ENCODE measurements around the gene CD8A.

Gene CD8A

DNA sequence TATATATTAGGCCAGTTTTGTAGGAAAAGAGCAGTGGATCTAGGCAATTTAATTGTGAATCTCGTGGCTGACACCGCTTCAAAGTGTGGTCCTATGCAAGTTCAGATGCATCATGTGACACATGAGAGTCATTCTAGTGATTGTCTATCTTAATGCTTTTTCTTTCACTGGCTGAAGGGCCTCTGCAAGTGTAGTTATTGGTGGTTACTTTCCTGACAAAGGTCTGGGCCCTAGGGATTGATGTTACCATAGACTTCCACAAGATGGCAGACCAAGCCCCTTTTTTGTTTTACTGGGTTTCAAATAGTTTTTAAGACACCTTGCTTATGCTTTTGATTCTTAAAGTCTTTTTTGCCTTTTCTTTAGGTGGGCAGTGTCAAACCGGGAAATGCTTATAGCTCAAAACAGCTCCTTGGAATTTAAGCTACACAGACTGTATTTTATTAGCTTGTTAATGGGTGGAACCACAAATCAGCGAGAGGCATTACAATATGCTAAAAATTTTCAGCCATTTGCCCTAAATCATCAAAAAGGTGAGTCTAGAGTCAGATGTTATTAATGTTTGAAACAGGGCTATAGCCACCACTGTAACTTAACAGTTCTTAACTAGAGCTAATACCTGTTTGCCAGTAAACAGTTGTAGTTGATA, 25.9 kb downstream of the CD8A start:
- no peak for DNase-seq (ENCODE audit: low read depth, low spot score)
- Histone ChIP-seq H3K9ac (ENCODE audit: insufficient read length) (no peak overlapping the region), H3K36me3 (ENCODE audit: insufficient read depth, low read length) (peaks cover 24% of the 10 kb centered on the region)

DNA sequence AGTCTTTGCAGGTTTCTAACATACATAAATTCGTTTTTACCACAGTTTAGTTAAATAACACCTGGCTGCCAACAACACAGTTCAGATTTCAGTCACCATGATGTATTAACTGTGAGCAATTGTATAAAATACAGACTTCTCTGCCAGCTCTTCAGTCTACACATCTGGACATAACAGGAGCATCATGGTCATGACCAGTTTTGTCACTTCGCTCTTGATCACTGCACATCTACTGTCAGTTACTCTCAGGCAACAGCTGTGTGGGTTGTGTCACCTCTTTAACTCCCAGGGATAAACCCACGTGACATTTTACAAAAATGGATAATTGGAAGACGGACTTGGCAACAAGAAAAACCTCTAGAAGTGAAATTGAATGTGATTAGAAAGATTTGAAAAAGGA, 30.3 kb downstream of the CD8A start:
- Histone ChIP-seq H3K9ac (ENCODE audit: insufficient read length) (no peak overlapping the region), H3K9me3 (ENCODE audit: low read depth, low read length) (no peaks in the 10 kb centered on the region), H3K36me3 (ENCODE audit: insufficient read depth, low read length) (peaks cover 26% of the 10 kb centered on the region), H3K4me3 (no peak overlapping the region), H3K27ac (no peak overlapping the region)
- no peak for DNase-seq (ENCODE audit: low read depth, low spot score)
- TF ChIP-seq POLR2AphosphoS5 (IDR thresholded peaks at IDR 0.05; ENCODE audit: borderline replicate concordance, low read depth, low read length) (no peak), FOXP2 (optimal IDR thresholded peaks at IDR 0.05; ENCODE audit: control extremely low read depth, extremely low read length, insufficient read depth) (no peak), EZH2 (IDR thresholded peaks at IDR 0.05) (no peak)

More for the DNA sequence above, 25.9 kb downstream of the CD8A start:
- Histone ChIP-seq H3K27ac (no peak overlapping the region), H3K9me3 (ENCODE audit: low read depth, low read length) (no peaks in the 10 kb centered on the region), H3K4me3 (no peak overlapping the region)
- no peak for TF ChIP-seq POLR2AphosphoS5 (IDR thresholded peaks at IDR 0.05; ENCODE audit: borderline replicate concordance, low read depth, low read length)

DNA sequence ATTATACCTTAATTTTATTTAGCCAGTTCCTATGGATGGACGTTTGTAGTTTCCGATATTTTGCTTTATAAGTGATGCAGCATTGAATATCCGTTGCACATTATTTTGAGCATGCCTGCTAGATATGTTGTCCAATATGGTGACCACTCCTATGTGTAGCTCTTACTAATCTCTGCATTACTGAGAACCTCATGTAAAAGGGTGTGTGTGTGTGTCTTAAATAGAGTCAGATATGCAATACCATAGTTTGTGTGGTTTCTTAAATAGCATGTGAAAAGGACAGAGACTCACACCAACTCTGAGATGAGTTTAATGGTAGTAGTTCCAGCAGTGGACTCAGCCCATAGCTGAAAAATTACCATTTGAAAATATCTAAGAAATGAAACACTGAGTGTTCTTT, 32.3 kb downstream of the CD8A start:
- no peak for TF ChIP-seq EZH2 (IDR thresholded peaks at IDR 0.05)
- TF ChIP-seq POLR2AphosphoS5 (IDR thresholded peaks at IDR 0.05; ENCODE audit: borderline replicate concordance, low read depth, low read length), result no peak
- TF ChIP-seq FOXP2 (optimal IDR thresholded peaks at IDR 0.05; ENCODE audit: control extremely low read depth, extremely low read length, insufficient read depth), result no peak
- H3K9ac ChIP-seq (ENCODE audit: insufficient read length), result no peak overlapping the region
- H3K27ac ChIP-seq, result no peak overlapping the region
- no peak for DNase-seq (ENCODE audit: low read depth, low spot score)
- no peaks in the 10 kb centered on the region for H3K9me3 ChIP-seq (ENCODE audit: low read depth, low read length)
- H3K4me3 ChIP-seq, result no peak overlapping the region
- peaks cover 40% of the 10 kb centered on the region for H3K36me3 ChIP-seq (ENCODE audit: insufficient read depth, low read length)

DNA sequence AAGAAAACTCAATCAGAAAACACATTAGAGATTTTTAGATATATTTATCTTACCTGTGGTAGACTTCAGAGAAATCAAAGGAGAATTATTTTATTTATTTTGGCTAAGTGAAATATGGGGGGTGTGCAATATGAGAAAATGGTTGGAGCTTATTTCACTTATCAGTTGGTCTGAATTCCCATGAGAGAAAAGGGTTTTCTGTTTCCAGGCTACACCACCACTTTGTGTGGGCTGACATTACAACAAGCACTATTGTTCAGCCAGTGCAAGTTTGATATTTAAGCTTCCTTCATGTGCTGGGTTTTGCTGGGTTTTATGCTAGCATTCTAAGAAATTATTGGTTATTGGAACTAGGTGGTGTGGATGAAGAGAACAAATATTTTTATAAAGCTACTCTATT, 37.1 kb downstream of the CD8A start:
- peaks cover 77% of the 10 kb centered on the region for H3K36me3 ChIP-seq (ENCODE audit: insufficient read depth, low read length)
- TF ChIP-seq EZH2 (IDR thresholded peaks at IDR 0.05), result no peak
- no peak for TF ChIP-seq POLR2AphosphoS5 (IDR thresholded peaks at IDR 0.05; ENCODE audit: borderline replicate concordance, low read depth, low read length)
- TF ChIP-seq FOXP2 (optimal IDR thresholded peaks at IDR 0.05; ENCODE audit: control extremely low read depth, extremely low read length, insufficient read depth), result no peak

DNA sequence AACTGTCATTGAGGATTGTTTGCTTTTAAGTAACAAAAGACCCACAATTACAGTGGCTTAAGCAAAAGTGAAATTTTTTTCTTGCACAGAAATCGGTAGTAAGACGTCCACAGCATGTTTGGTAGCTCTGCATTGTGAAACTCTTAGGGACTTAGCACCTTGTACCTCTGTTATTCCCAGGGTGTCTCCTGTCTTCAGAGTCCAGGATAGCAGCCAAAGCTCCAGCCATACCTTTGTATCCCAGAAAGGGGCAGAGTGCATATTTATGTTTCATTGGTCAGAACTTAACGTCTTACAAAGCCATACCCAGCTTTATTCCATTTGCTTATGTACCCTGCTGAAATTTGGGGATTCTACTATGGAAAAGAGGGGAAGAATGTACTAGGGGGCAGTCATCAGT, 37.8 kb downstream of the CD8A start:
- peaks cover 76% of the 10 kb centered on the region for H3K36me3 ChIP-seq (ENCODE audit: insufficient read depth, low read length)
- no peak overlapping the region for H3K27ac ChIP-seq
- no peak overlapping the region for H3K4me3 ChIP-seq
- H3K9ac ChIP-seq (ENCODE audit: insufficient read length), result no peak overlapping the region
- DNase-seq (ENCODE audit: low read depth, low spot score), result no peak
- peaks cover 16% of the 10 kb centered on the region; the same call in 1 of the 2 replicates for H3K9me3 ChIP-seq (ENCODE audit: low read depth, low read length)
- TF ChIP-seq EZH2 (IDR thresholded peaks at IDR 0.05), result no peak

More for the DNA sequence above, 37.1 kb downstream of the CD8A start:
- peaks cover 16% of the 10 kb centered on the region; the same call in 1 of the 2 replicates for H3K9me3 ChIP-seq (ENCODE audit: low read depth, low read length)
- no peak overlapping the region for H3K27ac ChIP-seq
- no peak overlapping the region for H3K9ac ChIP-seq (ENCODE audit: insufficient read length)
- DNase-seq (ENCODE audit: low read depth, low spot score), result no peak
- H3K4me3 ChIP-seq, result no peak overlapping the region

DNA sequence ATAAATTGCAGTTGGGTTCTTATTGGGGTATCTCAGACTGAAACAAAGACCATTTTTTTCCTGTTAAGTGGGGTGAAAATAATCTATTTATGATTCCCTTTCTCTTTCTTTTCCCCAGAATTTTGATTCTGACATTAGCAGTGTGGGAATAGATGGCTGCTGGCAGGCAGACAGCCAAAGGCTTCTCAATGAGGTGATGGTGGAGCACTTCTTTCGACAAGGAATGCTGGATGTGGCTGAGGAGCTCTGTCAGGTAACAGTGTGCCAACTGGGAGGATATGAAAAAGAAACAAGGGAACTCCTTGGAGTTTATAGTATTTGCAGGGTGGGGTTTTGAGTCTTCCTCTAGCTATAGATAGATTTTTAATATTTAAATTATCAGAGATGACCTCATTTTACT, 38.9 kb downstream of the CD8A start:
- no peak overlapping the region for H3K27ac ChIP-seq
- H3K9me3 ChIP-seq (ENCODE audit: low read depth, low read length), result peaks cover 16% of the 10 kb centered on the region; the same call in 1 of the 2 replicates
- DNase-seq (ENCODE audit: low read depth, low spot score), result no peak
- H3K36me3 ChIP-seq (ENCODE audit: insufficient read depth, low read length), result peaks cover 84% of the 10 kb centered on the region
- TF ChIP-seq FOXP2 (optimal IDR thresholded peaks at IDR 0.05; ENCODE audit: control extremely low read depth, extremely low read length, insufficient read depth), result no peak
- no peak for TF ChIP-seq EZH2 (IDR thresholded peaks at IDR 0.05)
- TF ChIP-seq POLR2AphosphoS5 (IDR thresholded peaks at IDR 0.05; ENCODE audit: borderline replicate concordance, low read depth, low read length), result no peak
- H3K4me3 ChIP-seq, result no peak overlapping the region
- H3K9ac ChIP-seq (ENCODE audit: insufficient read length), result no peak overlapping the region

DNA sequence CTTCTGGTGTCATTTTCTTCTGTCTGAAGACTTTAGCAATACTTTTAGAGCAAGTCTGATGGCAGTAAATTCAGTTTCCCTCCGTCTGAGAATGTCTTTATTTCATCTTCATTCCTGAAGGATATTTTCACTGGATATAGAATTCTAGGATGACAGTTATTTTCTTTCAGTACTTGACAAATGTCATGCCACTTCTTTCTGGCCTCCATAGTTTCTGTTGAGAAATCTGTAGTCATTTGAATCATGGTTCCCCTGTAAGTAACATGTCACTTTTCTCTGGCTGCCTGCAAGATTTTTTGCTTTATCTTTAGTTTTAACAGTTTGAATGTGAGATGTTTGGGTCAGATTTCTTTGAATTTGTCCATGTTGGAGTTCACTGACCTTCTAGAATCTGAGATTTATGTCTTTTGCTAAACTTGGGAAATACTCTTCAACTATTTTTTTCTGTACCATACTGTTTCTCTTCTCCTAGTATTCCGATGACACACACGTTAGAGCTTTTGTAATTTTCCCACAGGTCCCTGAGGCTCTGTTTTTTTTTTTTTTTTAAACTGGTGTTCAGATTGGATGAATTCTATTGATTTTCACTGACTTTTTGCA, 40.4 kb downstream of the CD8A start:
- Histone ChIP-seq H3K9ac (ENCODE audit: insufficient read length) (no peak overlapping the region), H3K4me3 (no peak overlapping the region), H3K9me3 (ENCODE audit: low read depth, low read length) (peaks cover 16% of the 10 kb centered on the region; the same call in 1 of the 2 replicates), H3K27ac (no peak overlapping the region), H3K36me3 (ENCODE audit: insufficient read depth, low read length) (peaks cover 76% of the 10 kb centered on the region)
- no peak for TF ChIP-seq EZH2 (IDR thresholded peaks at IDR 0.05)
- no peak for TF ChIP-seq FOXP2 (optimal IDR thresholded peaks at IDR 0.05; ENCODE audit: control extremely low read depth, extremely low read length, insufficient read depth)
- no peak for TF ChIP-seq POLR2AphosphoS5 (IDR thresholded peaks at IDR 0.05; ENCODE audit: borderline replicate concordance, low read depth, low read length)
- no peak for DNase-seq (ENCODE audit: low read depth, low spot score)

DNA sequence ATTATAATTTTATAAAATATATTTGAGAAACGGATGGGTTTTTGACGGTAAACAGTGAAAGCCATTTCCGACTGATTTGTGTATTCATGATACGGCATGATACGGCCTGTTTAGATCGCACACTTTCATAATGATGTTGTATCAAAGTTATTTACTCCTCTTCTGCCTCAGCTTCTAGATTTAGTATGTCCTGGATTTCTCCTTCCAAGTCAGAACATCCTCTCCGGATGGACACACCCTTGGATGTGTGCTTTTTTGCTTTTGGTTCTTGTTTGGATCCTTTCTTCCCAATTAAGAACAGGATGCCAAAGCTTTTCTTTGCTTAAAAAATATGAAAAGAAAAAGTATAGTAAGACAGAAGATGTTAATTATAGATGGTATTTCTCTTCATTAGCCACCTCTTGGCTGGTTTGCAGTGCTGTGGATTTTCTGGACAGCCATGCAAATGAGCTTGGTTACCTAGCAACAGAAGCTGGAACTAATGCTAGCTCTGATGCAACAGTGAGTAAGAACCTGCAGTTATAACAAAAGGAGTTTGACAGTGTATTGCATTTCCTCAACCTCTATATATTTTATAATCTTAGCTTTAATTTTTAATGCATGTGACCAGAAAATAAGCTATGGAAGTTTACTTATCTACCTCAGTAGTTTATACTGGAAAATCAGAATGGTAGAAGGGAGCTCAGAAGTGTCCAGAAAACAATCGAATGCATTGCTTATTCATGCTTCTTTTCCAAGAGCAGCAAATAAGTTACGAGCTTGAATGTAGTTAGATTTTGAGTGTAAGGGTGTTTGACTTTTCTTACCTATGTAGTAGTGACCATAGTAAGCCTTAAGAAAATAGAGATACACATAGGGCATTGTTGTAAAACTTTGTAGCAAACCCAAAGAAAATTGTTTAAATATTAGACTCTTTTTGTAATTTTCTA, 42.7 kb downstream of the CD8A start:
- Histone ChIP-seq H3K9me3 (ENCODE audit: low read depth, low read length) (peaks cover 16% of the 10 kb centered on the region; the same call in 1 of the 2 replicates), H3K36me3 (ENCODE audit: insufficient read depth, low read length) (peaks cover 68% of the 10 kb centered on the region), H3K4me3 (no peak overlapping the region), H3K9ac (ENCODE audit: insufficient read length) (peak overlapping the region; percentile 49), H3K27ac (peak overlapping the region; percentile 84)
- TF ChIP-seq POLR2AphosphoS5 (IDR thresholded peaks at IDR 0.05; ENCODE audit: borderline replicate concordance, low read depth, low read length) (no peak), EZH2 (IDR thresholded peaks at IDR 0.05) (no peak), FOXP2 (optimal IDR thresholded peaks at IDR 0.05; ENCODE audit: control extremely low read depth, extremely low read length, insufficient read depth) (no peak)
- peak; percentile 73 for DNase-seq (ENCODE audit: low read depth, low spot score)
